ENCODE measurements around the gene CCDC73.

CCDC73 gene

GRCh38 chr11:32659672-32660071 is 134.8 kb downstream of the CCDC73 start:
- H3K9me3 ChIP-seq (ENCODE audit: control insufficient read depth in 5 of 5, low read length in 5 of 5): no peaks in the 10 kb centered on the region

GRCh38 chr11:32658639-32659406 is 135.6 kb downstream of the CCDC73 start:
- no peak overlapping the region for H3K9ac ChIP-seq (ENCODE audit: low read length in 5 of 5)
- H3K4me3 ChIP-seq (ENCODE audit: low read depth in 1 of 5, low read length in 5 of 5): no peak overlapping the region
- no peak overlapping the region for H3K27ac ChIP-seq (ENCODE audit: low read depth, low read length)
- no peaks in the 10 kb centered on the region for H3K36me3 ChIP-seq (ENCODE audit: control insufficient read depth in 5 of 5, insufficient read depth in 5 of 5, low read length in 5 of 5)
- no peaks in the 10 kb centered on the region for H3K9me3 ChIP-seq (ENCODE audit: control insufficient read depth in 5 of 5, low read length in 5 of 5)
- H3K4me1 ChIP-seq (ENCODE audit: control insufficient read depth in 5 of 5, insufficient read depth in 5 of 5, low read length in 5 of 5): no peaks in the 10 kb centered on the region
- H3K27me3 ChIP-seq (ENCODE audit: control insufficient read depth in 5 of 5, insufficient read depth in 4 of 5, low read length in 5 of 5): no peaks in the 10 kb centered on the region

More at GRCh38 chr11:32659672-32660071, 134.8 kb downstream of the CCDC73 start:
- no peaks in the 10 kb centered on the region for H3K4me1 ChIP-seq (ENCODE audit: control insufficient read depth in 5 of 5, insufficient read depth in 5 of 5, low read length in 5 of 5)
- H3K9ac ChIP-seq (ENCODE audit: low read length in 5 of 5): no peak overlapping the region
- H3K27ac ChIP-seq (ENCODE audit: low read depth, low read length): no peak overlapping the region
- H3K4me3 ChIP-seq (ENCODE audit: low read depth in 1 of 5, low read length in 5 of 5): no peak overlapping the region
- H3K36me3 ChIP-seq (ENCODE audit: control insufficient read depth in 5 of 5, insufficient read depth in 5 of 5, low read length in 5 of 5): no peaks in the 10 kb centered on the region
- H3K27me3 ChIP-seq (ENCODE audit: control insufficient read depth in 5 of 5, insufficient read depth in 4 of 5, low read length in 5 of 5): no peaks in the 10 kb centered on the region

- Histone ChIP-seq H3K36me3 (ENCODE audit: control insufficient read depth in 5 of 5, insufficient read depth in 5 of 5, low read length in 5 of 5) (no peaks in the 10 kb centered on the region), H3K9me3 (ENCODE audit: control insufficient read depth in 5 of 5, low read length in 5 of 5) (no peaks in the 10 kb centered on the region), H3K4me3 (ENCODE audit: low read depth in 1 of 5, low read length in 5 of 5) (no peak overlapping the region), H3K9ac (ENCODE audit: low read length in 5 of 5) (no peak overlapping the region), H3K27me3 (ENCODE audit: control insufficient read depth in 5 of 5, insufficient read depth in 4 of 5, low read length in 5 of 5) (no peaks in the 10 kb centered on the region), H3K27ac (ENCODE audit: low read depth, low read length) (no peak overlapping the region), H3K4me1 (ENCODE audit: control insufficient read depth in 5 of 5, insufficient read depth in 5 of 5, low read length in 5 of 5) (no peaks in the 10 kb centered on the region)
Measured at GRCh38 chr11:32643526-32643925, 150.9 kb downstream of the CCDC73 start.

- Histone ChIP-seq H3K27me3 (ENCODE audit: control insufficient read depth in 5 of 5, insufficient read depth in 4 of 5, low read length in 5 of 5) (no peaks in the 10 kb centered on the region), H3K9ac (ENCODE audit: low read length in 5 of 5) (no peak overlapping the region), H3K9me3 (ENCODE audit: control insufficient read depth in 5 of 5, low read length in 5 of 5) (no peaks in the 10 kb centered on the region), H3K36me3 (ENCODE audit: control insufficient read depth in 5 of 5, insufficient read depth in 5 of 5, low read length in 5 of 5) (no peaks in the 10 kb centered on the region), H3K27ac (ENCODE audit: low read depth, low read length) (no peak overlapping the region), H3K4me1 (ENCODE audit: control insufficient read depth in 5 of 5, insufficient read depth in 5 of 5, low read length in 5 of 5) (no peaks in the 10 kb centered on the region), H3K4me3 (ENCODE audit: low read depth in 1 of 5, low read length in 5 of 5) (no peak overlapping the region)
Measured at GRCh38 chr11:32641361-32641760, 153.1 kb downstream of the CCDC73 start.

GRCh38 chr11:32635819-32636218 is 158.6 kb downstream of the CCDC73 start:
- no peak overlapping the region for H3K27ac ChIP-seq (ENCODE audit: low read depth, low read length)
- H3K4me1 ChIP-seq (ENCODE audit: control insufficient read depth in 5 of 5, insufficient read depth in 5 of 5, low read length in 5 of 5): no peaks in the 10 kb centered on the region
- H3K36me3 ChIP-seq (ENCODE audit: control insufficient read depth in 5 of 5, insufficient read depth in 5 of 5, low read length in 5 of 5): no peaks in the 10 kb centered on the region
- no peak overlapping the region for H3K4me3 ChIP-seq (ENCODE audit: low read depth in 1 of 5, low read length in 5 of 5)
- H3K9me3 ChIP-seq (ENCODE audit: control insufficient read depth in 5 of 5, low read length in 5 of 5): no peaks in the 10 kb centered on the region
- H3K27me3 ChIP-seq (ENCODE audit: control insufficient read depth in 5 of 5, insufficient read depth in 4 of 5, low read length in 5 of 5): peaks cover 0 to 2% (median 0%) of the 10 kb centered on the region in 5 donors
- H3K9ac ChIP-seq (ENCODE audit: low read length in 5 of 5): no peak overlapping the region

- Histone ChIP-seq H3K9me3 (ENCODE audit: control insufficient read depth in 5 of 5, low read length in 5 of 5) (no peaks in the 10 kb centered on the region), H3K4me1 (ENCODE audit: control insufficient read depth in 5 of 5, insufficient read depth in 5 of 5, low read length in 5 of 5) (no peaks in the 10 kb centered on the region), H3K27ac (ENCODE audit: low read depth, low read length) (no peak overlapping the region), H3K9ac (ENCODE audit: low read length in 5 of 5) (no peak overlapping the region), H3K4me3 (ENCODE audit: low read depth in 1 of 5, low read length in 5 of 5) (no peak overlapping the region), H3K27me3 (ENCODE audit: control insufficient read depth in 5 of 5, insufficient read depth in 4 of 5, low read length in 5 of 5) (peaks cover 0 to 2% (median 0%) of the 10 kb centered on the region in 5 donors), H3K36me3 (ENCODE audit: control insufficient read depth in 5 of 5, insufficient read depth in 5 of 5, low read length in 5 of 5) (no peaks in the 10 kb centered on the region)
Measured at GRCh38 chr11:32630844-32631243, 163.6 kb downstream of the CCDC73 start.

GRCh38 chr11:32616903-32617302 is 177.6 kb downstream of the CCDC73 start:
- H3K9me3 ChIP-seq (ENCODE audit: control insufficient read depth in 5 of 5, low read length in 5 of 5): peaks cover 0 to 2% (median 0%) of the 10 kb centered on the region in 5 donors
- H3K27ac ChIP-seq (ENCODE audit: low read depth, low read length): no peak overlapping the region
- no peak overlapping the region for H3K4me3 ChIP-seq (ENCODE audit: low read depth in 1 of 5, low read length in 5 of 5)
- no peaks in the 10 kb centered on the region for H3K36me3 ChIP-seq (ENCODE audit: control insufficient read depth in 5 of 5, insufficient read depth in 5 of 5, low read length in 5 of 5)
- H3K9ac ChIP-seq (ENCODE audit: low read length in 5 of 5): no peak overlapping the region
- no peaks in the 10 kb centered on the region for H3K27me3 ChIP-seq (ENCODE audit: control insufficient read depth in 5 of 5, insufficient read depth in 4 of 5, low read length in 5 of 5)
- no peaks in the 10 kb centered on the region for H3K4me1 ChIP-seq (ENCODE audit: control insufficient read depth in 5 of 5, insufficient read depth in 5 of 5, low read length in 5 of 5)

GRCh38 chr11:32615422-32615821 is 179.0 kb downstream of the CCDC73 start:
- H3K27ac ChIP-seq (ENCODE audit: low read depth, low read length): no peak overlapping the region
- no peak overlapping the region for H3K4me3 ChIP-seq (ENCODE audit: low read depth in 1 of 5, low read length in 5 of 5)
- no peaks in the 10 kb centered on the region for H3K27me3 ChIP-seq (ENCODE audit: control insufficient read depth in 5 of 5, insufficient read depth in 4 of 5, low read length in 5 of 5)
- no peaks in the 10 kb centered on the region for H3K9me3 ChIP-seq (ENCODE audit: control insufficient read depth in 5 of 5, low read length in 5 of 5)
- no peak overlapping the region for H3K9ac ChIP-seq (ENCODE audit: low read length in 5 of 5)
- no peaks in the 10 kb centered on the region for H3K4me1 ChIP-seq (ENCODE audit: control insufficient read depth in 5 of 5, insufficient read depth in 5 of 5, low read length in 5 of 5)
- H3K36me3 ChIP-seq (ENCODE audit: control insufficient read depth in 5 of 5, insufficient read depth in 5 of 5, low read length in 5 of 5): no peaks in the 10 kb centered on the region

- Histone ChIP-seq H3K27ac (ENCODE audit: low read depth, low read length) (no peak overlapping the region), H3K9me3 (ENCODE audit: control insufficient read depth in 5 of 5, low read length in 5 of 5) (no peaks in the 10 kb centered on the region), H3K4me3 (ENCODE audit: low read depth in 1 of 5, low read length in 5 of 5) (no peak overlapping the region), H3K4me1 (ENCODE audit: control insufficient read depth in 5 of 5, insufficient read depth in 5 of 5, low read length in 5 of 5) (no peaks in the 10 kb centered on the region), H3K36me3 (ENCODE audit: control insufficient read depth in 5 of 5, insufficient read depth in 5 of 5, low read length in 5 of 5) (no peaks in the 10 kb centered on the region), H3K9ac (ENCODE audit: low read length in 5 of 5) (no peak overlapping the region), H3K27me3 (ENCODE audit: control insufficient read depth in 5 of 5, insufficient read depth in 4 of 5, low read length in 5 of 5) (no peaks in the 10 kb centered on the region)
Measured at GRCh38 chr11:32613500-32614151, 180.8 kb downstream of the CCDC73 start.

- H3K4me3 ChIP-seq (ENCODE audit: low read depth in 1 of 5, low read length in 5 of 5): no peak overlapping the region
- no peak overlapping the region for H3K9ac ChIP-seq (ENCODE audit: low read length in 5 of 5)
- no peak overlapping the region for H3K27ac ChIP-seq (ENCODE audit: low read depth, low read length)
- no peaks in the 10 kb centered on the region for H3K9me3 ChIP-seq (ENCODE audit: control insufficient read depth in 5 of 5, low read length in 5 of 5)
- no peaks in the 10 kb centered on the region for H3K27me3 ChIP-seq (ENCODE audit: control insufficient read depth in 5 of 5, insufficient read depth in 4 of 5, low read length in 5 of 5)
- peaks cover 0 to 2% (median 0%) of the 10 kb centered on the region in 5 donors for H3K36me3 ChIP-seq (ENCODE audit: control insufficient read depth in 5 of 5, insufficient read depth in 5 of 5, low read length in 5 of 5)
- H3K4me1 ChIP-seq (ENCODE audit: control insufficient read depth in 5 of 5, insufficient read depth in 5 of 5, low read length in 5 of 5): no peaks in the 10 kb centered on the region
Measured at GRCh38 chr11:32610797-32611352, 183.6 kb downstream of the CCDC73 start.

All from subcutaneous abdominal adipose tissue (tissue), 5 donors.